HepG2 (cell line): ENCODE data around the gene PC. TPM values are rescaled to one million over a fixed set of nuclear protein-coding genes. Genes with fewer than 3 reads are reported as not detected.

Experiments used
- HIVEP1 ChIP-seq: sonication (generic); formaldehyde crosslinking; IDR thresholded peaks from 2 replicates; pipeline ENCODE4 v1.4.0; 2020; ENCODE audit warnings: mild to moderate bottlenecking, missing genetic modification reagents
- HNRNPK ChIP-seq: fragments of 200-400 bp; formaldehyde crosslinking; IDR thresholded peaks from 2 replicates; pipeline ENCODE4 v1.6.1; 2018; ENCODE audit warnings: low read length, low read depth, moderate library complexity, mild to moderate bottlenecking; ENCODE audit not compliant: poor library complexity, severe bottlenecking
- JARID2 ChIP-seq: sonication (generic); formaldehyde crosslinking; IDR thresholded peaks from 2 replicates; pipeline ENCODE4 v1.8.1; 2023; ENCODE audit warnings: missing genetic modification reagents, inconsistent platforms; ENCODE audit not compliant: insufficient replicate concordance
- KDM4B ChIP-seq: sonication (generic); formaldehyde crosslinking; IDR thresholded peaks from 2 replicates; pipeline ENCODE4 v1.4.0; 2020; ENCODE audit warnings: missing genetic modification reagents
- KLF11 ChIP-seq: IDR thresholded peaks from 2 replicates; pipeline ENCODE4 v1.6.1; 2016; ENCODE audit warnings: missing compliant biosample characterization
- KLF6 ChIP-seq: IDR thresholded peaks from 2 replicates; pipeline ENCODE4 v1.8.0; 2016; ENCODE audit warnings: missing biosample characterization, missing genetic modification reagents
- MZF1 ChIP-seq: sonication (generic); formaldehyde crosslinking; IDR thresholded peaks from 2 replicates; pipeline ENCODE4 v1.8.1; 2023; ENCODE audit warnings: mild to moderate bottlenecking, missing genetic modification reagents, borderline replicate concordance
- PRDM15 ChIP-seq: sonication (generic); formaldehyde crosslinking; IDR thresholded peaks from 2 replicates; pipeline ENCODE4 v1.4.0; 2020; ENCODE audit warnings: missing genetic modification reagents
- SIN3A ChIP-seq: IDR thresholded peaks from 2 replicates; pipeline ENCODE4 v1.6.1; 2011; ENCODE audit warnings: low read depth, mild to moderate bottlenecking, control low read depth, low read length, borderline replicate concordance
- SYNCRIP ChIP-seq: fragments of 200-400 bp; formaldehyde crosslinking; IDR thresholded peaks from 2 replicates; pipeline ENCODE4 v1.6.1; 2018; ENCODE audit warnings: mild to moderate bottlenecking, low read depth, low read length; ENCODE audit not compliant: insufficient read depth
- WIZ ChIP-seq: sonication (generic); formaldehyde crosslinking; IDR thresholded peaks from 2 replicates; pipeline ENCODE4 v1.5.1; 2020; ENCODE audit warnings: mild to moderate bottlenecking, missing genetic modification reagents
- ZFP36L2 ChIP-seq: sonication (generic); formaldehyde crosslinking; IDR thresholded peaks from 2 replicates; pipeline ENCODE4 v1.4.0; 2020; ENCODE audit warnings: missing genetic modification reagents
- ZNF614 ChIP-seq: IDR thresholded peaks from 2 replicates; pipeline ENCODE4 v1.6.1; 2018; ENCODE audit warnings: missing biosample characterization, missing genetic modification reagents, inconsistent platforms, borderline replicate concordance
- ZNF710 ChIP-seq: sonication (generic); formaldehyde crosslinking; IDR thresholded peaks from 2 replicates; pipeline ENCODE4 v1.5.0; 2020; ENCODE audit warnings: mild to moderate bottlenecking, missing genetic modification reagents, borderline replicate concordance
- ZNF724P ChIP-seq: sonication (generic); formaldehyde crosslinking; IDR thresholded peaks from 2 replicates; pipeline ENCODE4 v1.8.0; 2022; ENCODE audit warnings: missing genetic modification reagents, borderline replicate concordance
- ZNF781 ChIP-seq: sonication (generic); formaldehyde crosslinking; IDR thresholded peaks from 2 replicates; pipeline ENCODE4 v1.5.1; 2020; ENCODE audit warnings: borderline replicate concordance, mild to moderate bottlenecking, missing genetic modification reagents; ENCODE audit errors: not compliant biosample characterization
- polyA plus RNA-seq, 8 experiments: library from polyadenylated mRNA; depleted of rRNA in 3 of 8; stranded (reverse) in 7 of 8; unstranded in 1 of 8; fragments of >200 nt; fragmentation: Illumina TruSeq in 4 of 8; extraction: Trizol in 4 of 8; gene quantifications; 2 replicates each; pipeline versions ENCODE4 v1.2.1 to v1.2.3, GENCODE V29; 2011 to 2016; ENCODE audit warnings: low read depth in 4 of 8, missing spikeins in 1 of 8, mixed read lengths in 1 of 8; ENCODE audit not compliant: insufficient read depth in 1 of 8
- total RNA-seq, 5 experiments: library from RNA; depleted of rRNA; stranded (reverse); fragments of >200 nt; fragmentation: Illumina TruSeq; extraction: Trizol; gene quantifications; 2 replicates each; pipeline ENCODE4 v1.2.3, GENCODE V29; 2016; ENCODE audit warnings: low read depth in 1 of 5

Gene PC
- total and polyA plus RNA-seq, 2 of the 13 experiments (the other 11 are each of a cell fraction or from before 2014, with no cell fraction given), result 29.0 to 39.0 TPM

DNA sequence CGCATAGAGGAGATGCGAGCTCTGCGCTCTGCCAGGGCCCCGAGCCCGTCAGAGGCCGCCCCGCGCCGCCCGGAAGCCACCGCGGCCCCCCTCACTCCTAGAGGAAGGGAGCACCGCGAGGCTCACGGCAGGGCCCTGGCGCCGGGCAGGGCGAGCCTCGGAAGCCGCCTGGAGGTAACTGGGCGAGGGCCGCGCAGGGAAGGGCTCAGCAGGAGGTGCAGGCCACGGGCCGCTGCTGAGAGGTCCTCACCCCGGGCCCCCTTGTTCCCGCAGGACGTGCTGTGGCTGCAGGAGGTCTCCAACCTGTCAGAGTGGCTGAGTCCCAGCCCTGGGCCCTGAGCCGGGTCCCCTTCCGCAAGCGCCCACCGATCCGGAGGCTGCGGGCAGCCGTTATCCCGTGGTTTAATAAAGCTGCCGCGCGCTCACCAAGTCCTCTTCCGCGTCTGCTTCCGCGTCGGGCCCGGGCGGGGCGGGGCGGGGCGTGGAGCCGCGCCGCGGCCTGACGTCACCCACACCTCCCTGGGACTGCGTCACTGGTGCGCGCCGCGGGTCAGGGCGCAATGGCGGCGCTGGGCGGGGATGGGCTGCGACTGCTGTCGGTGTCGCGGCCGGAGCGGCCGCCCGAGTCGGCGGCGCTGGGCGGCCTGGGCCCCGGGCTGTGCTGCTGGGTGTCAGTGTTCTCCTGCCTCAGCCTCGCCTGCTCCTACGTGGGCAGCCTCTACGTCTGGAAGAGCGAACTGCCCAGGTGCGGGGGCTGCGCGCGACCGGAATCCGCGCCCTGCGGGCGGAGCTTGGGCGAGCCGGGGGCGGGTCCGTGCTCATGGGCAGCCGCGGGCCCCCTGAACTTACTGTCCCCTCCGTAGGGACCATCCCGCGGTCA, 115.0 kb downstream of the PC start, which contains the start of gene RCE1 (continued):
- TF ChIP-seq ZNF724P (CRISPR knock-in tag) (peak; percentile 41; the same call in 1 of the 2 replicates), ZNF614 (CRISPR knock-in tag) (no peak), ZNF710 (CRISPR knock-in tag) (0 out of 2 replicates have a peak, but pooled peaks have one; percentile 33), JARID2 (CRISPR knock-in tag) (no peak), MZF1 (CRISPR knock-in tag) (no peak), HIVEP1 (CRISPR knock-in tag) (no peak), PRDM15 (no peak), KLF6 (CRISPR knock-in tag) (peak; percentile 87), WIZ (CRISPR knock-in tag) (peak; percentile 23; the same call in 1 of the 2 replicates), ZNF781 (no peak), HNRNPK (no peak), ZFP36L2 (CRISPR knock-in tag) (no peak), KDM4B (no peak), KLF11 (CRISPR knock-in tag) (no peak), SYNCRIP (no peak), SIN3A (peak; percentile 83)
